HEK293 (cell line): Measurements from ENCODE around the gene OR56B1.
"Not testable (repeated sequence)": the region's sequence is repeated elsewhere in the genome, so short reads cannot be mapped to it uniquely, and the experiment has no call there.

ENCODE experiments used
- CTCF ChIA-PET: fragments of 350-600 bp; formaldehyde crosslinking; extraction: SDS; loops from one replicate; lab custom pipeline; 2021; ENCODE audit warnings: antibody characterized with exemption; lab: Yijun Ruan, JAX
- POLR2A ChIA-PET: fragments of 300-600 bp; formaldehyde crosslinking; extraction: SDS; loops from one replicate; lab custom pipeline; 2020; ENCODE audit warnings: antibody characterized with exemption, inconsistent platforms; lab: Yijun Ruan, JAX
- H3K27ac ChIP-seq: fragments of 200-500 bp; sonication (Bioruptor generic); 2 replicates; pipeline ENCODE4 v1.5.1; 2014; ENCODE audit warnings: low read depth, low read length, control low read depth, inconsistent platforms; ENCODE audit errors: extremely low read depth
- H3K36me3 ChIP-seq, 2 experiments: fragments of 200-500 bp in 1 of 2; sonication (Bioruptor generic) in 1 of 2; 1 replicate in 1 of 2; 2 replicates in 1 of 2; pipeline ENCODE4 v1.5.1; 2014 to 2017; ENCODE audit warnings: inconsistent platforms in 2 of 2, low read length in 2 of 2; ENCODE audit not compliant: control insufficient read depth in 2 of 2, insufficient read depth in 1 of 2
- H3K4me1 ChIP-seq: fragments of 200-500 bp; sonication (Bioruptor generic); 2 replicates; pipeline ENCODE4 v1.5.1; 2014; ENCODE audit warnings: mild to moderate bottlenecking, low read length, inconsistent platforms; ENCODE audit not compliant: control insufficient read depth, insufficient read depth
- H3K4me3 ChIP-seq: 2 replicates; pipeline ENCODE4 v1.5.1; 2011; ENCODE audit warnings: low read depth, mild to moderate bottlenecking, control low read depth, low read length, moderate library complexity
- H3K9me3 ChIP-seq: fragments of 200-500 bp; sonication (Bioruptor generic); 2 replicates; pipeline ENCODE4 v1.5.1; 2014; ENCODE audit warnings: low read depth, low read length, inconsistent platforms; ENCODE audit not compliant: control insufficient read depth, insufficient read depth
- BCL11A ChIP-seq: fragments of 450-650 bp; formaldehyde crosslinking; IDR thresholded peaks from 2 replicates; pipeline ENCODE4 v1.5.1; 2016; ENCODE audit warnings: low read depth, missing biosample characterization, missing genetic modification characterization
- KLF8 ChIP-seq: fragments of 450-650 bp; formaldehyde crosslinking; IDR thresholded peaks from 2 replicates; pipeline ENCODE4 v1.5.1; 2016; ENCODE audit warnings: missing biosample characterization, missing genetic modification characterization
- SCRT2 ChIP-seq: fragments of 450-650 bp; formaldehyde crosslinking; IDR thresholded peaks from 2 replicates; pipeline ENCODE4 v1.5.1; 2016; ENCODE audit warnings: missing biosample characterization, missing genetic modification characterization
- SETDB1 ChIP-seq: IDR thresholded peaks from one replicate; pipeline ENCODE4 v1.6.1; 2017; ENCODE audit warnings: mild to moderate bottlenecking, low read length, moderate library complexity, mixed read lengths; ENCODE audit not compliant: insufficient read length
- WT1 ChIP-seq: fragments of 450-650 bp; formaldehyde crosslinking; IDR thresholded peaks from 2 replicates; pipeline ENCODE4 v1.5.1; 2016; ENCODE audit warnings: missing biosample characterization, missing genetic modification characterization
- ZBTB48 ChIP-seq: fragments of 450-650 bp; formaldehyde crosslinking; IDR thresholded peaks from 2 replicates; pipeline ENCODE4 v1.5.1; 2016; ENCODE audit warnings: missing biosample characterization, missing genetic modification characterization
- ZNF121 ChIP-seq: fragments of 450-650 bp; formaldehyde crosslinking; IDR thresholded peaks from 2 replicates; pipeline ENCODE4 v1.5.1; 2016; ENCODE audit warnings: missing biosample characterization, missing genetic modification characterization
- ZNF202 ChIP-seq: fragments of 450-650 bp; formaldehyde crosslinking; IDR thresholded peaks from 2 replicates; pipeline ENCODE4 v1.5.1; 2016; ENCODE audit warnings: missing biosample characterization, missing genetic modification characterization, borderline replicate concordance
- ZNF221 ChIP-seq: fragments of 450-650 bp; formaldehyde crosslinking; IDR thresholded peaks from 2 replicates; pipeline ENCODE4 v1.5.1; 2017; ENCODE audit warnings: missing biosample characterization, missing genetic modification characterization, borderline replicate concordance
- ZNF239 ChIP-seq: fragments of 450-650 bp; formaldehyde crosslinking; IDR thresholded peaks from 2 replicates; pipeline ENCODE4 v1.5.1; 2016; ENCODE audit warnings: missing biosample characterization, missing genetic modification characterization
- ZNF354C ChIP-seq: fragments of 450-650 bp; formaldehyde crosslinking; IDR thresholded peaks from 2 replicates; pipeline ENCODE4 v1.5.1; 2016; ENCODE audit warnings: missing biosample characterization, missing genetic modification characterization, low read depth, borderline replicate concordance
- ZNF433 ChIP-seq: fragments of 450-650 bp; formaldehyde crosslinking; IDR thresholded peaks from 2 replicates; pipeline ENCODE4 v1.5.1; 2016; ENCODE audit warnings: missing biosample characterization, missing genetic modification characterization, low read depth
- ZNF48 ChIP-seq: fragments of 450-650 bp; formaldehyde crosslinking; IDR thresholded peaks from 2 replicates; pipeline ENCODE4 v1.5.1; 2016; ENCODE audit warnings: missing biosample characterization, missing genetic modification characterization
- ZNF585B ChIP-seq: fragments of 450-650 bp; formaldehyde crosslinking; IDR thresholded peaks from 2 replicates; pipeline ENCODE4 v1.5.1; 2016; ENCODE audit warnings: missing biosample characterization, missing genetic modification characterization
- ZXDB ChIP-seq: fragments of 450-650 bp; formaldehyde crosslinking; IDR thresholded peaks from 2 replicates; pipeline ENCODE4 v1.5.1; 2016; ENCODE audit warnings: missing biosample characterization, missing genetic modification characterization
- TF ChIP-seq, protein P1 (sequence below): fragments of 450-650 bp; formaldehyde crosslinking; IDR thresholded peaks from 2 replicates; pipeline ENCODE4 v1.5.1; 2016; ENCODE audit warnings: missing biosample characterization, missing genetic modification characterization
- TF ChIP-seq, protein P2 (sequence below): fragments of 450-650 bp; formaldehyde crosslinking; IDR thresholded peaks from 2 replicates; pipeline ENCODE4 v1.5.1; 2016; ENCODE audit warnings: missing biosample characterization, missing genetic modification characterization, borderline replicate concordance
- TF ChIP-seq, protein P3 (sequence below): fragments of 450-650 bp; formaldehyde crosslinking; IDR thresholded peaks from 2 replicates; pipeline ENCODE4 v1.5.1; 2016; ENCODE audit warnings: missing biosample characterization, missing genetic modification characterization

Gene OR56B1

GRCh38 chr11:5713695-5714094, 22.6 kb upstream of the OR56B1 start:
- ChIA-PET POLR2A (interaction anchor here (0.6 kb wide), 1 partner anchor 40 kb away, joined by 6 read pairs; no protein-coding TSS in a partner anchor), CTCF (interaction anchor here (1.2 to 1.6 kb wide), 2 partner anchors 114 to 237 kb away, joined by 4 to 5 read pairs; no protein-coding TSS in a partner anchor)
- H3K4me1 ChIP-seq = no peaks in the 10 kb centered on the region
- no peak for TF ChIP-seq ZNF433 (tag by site-specific recombination)
- TF ChIP-seq, protein P1, sequence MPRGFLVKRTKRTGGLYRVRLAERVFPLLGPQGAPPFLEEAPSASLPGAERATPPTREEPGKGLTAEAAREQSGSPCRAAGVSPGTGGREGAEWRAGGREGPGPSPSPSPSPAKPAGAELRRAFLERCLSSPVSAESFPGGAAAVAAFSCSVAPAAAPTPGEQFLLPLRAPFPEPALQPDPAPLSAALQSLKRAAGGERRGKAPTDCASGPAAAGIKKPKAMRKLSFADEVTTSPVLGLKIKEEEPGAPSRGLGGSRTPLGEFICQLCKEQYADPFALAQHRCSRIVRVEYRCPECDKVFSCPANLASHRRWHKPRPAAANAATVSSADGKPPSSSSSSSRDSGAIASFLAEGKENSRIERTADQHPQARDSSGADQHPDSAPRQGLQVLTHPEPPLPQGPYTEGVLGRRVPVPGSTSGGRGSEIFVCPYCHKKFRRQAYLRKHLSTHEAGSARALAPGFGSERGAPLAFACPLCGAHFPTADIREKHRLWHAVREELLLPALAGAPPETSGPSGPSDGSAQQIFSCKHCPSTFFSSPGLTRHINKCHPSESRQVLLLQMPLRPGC (tag by site-specific recombination) = no peak
- no peak for TF ChIP-seq BCL11A (tag by site-specific recombination)
- no peak for TF ChIP-seq ZNF221 (tag by site-specific recombination)
- no peak for TF ChIP-seq ZBTB48
- TF ChIP-seq ZNF202 (tag by site-specific recombination) = no peak
- TF ChIP-seq ZXDB (tag by site-specific recombination) = no peak
- no peak for TF ChIP-seq SCRT2 (tag by site-specific recombination)
- no peak for TF ChIP-seq ZNF585B
- no peaks in the 10 kb centered on the region for H3K9me3 ChIP-seq
- no peaks in the 10 kb centered on the region for H3K36me3 ChIP-seq
- H3K27ac ChIP-seq = no peak overlapping the region
- H3K4me3 ChIP-seq = no peak overlapping the region

- H3K36me3 ChIP-seq, H3K4me1 ChIP-seq, POLR2A ChIA-PET, H3K9me3 ChIP-seq, CTCF ChIA-PET, H3K27ac ChIP-seq, H3K4me3 ChIP-seq: not testable (repeated sequence)
These were observed 19.7 kb upstream of the OR56B1 start for GRCh38 chr11:5716518-5716917.

- POLR2A ChIA-PET = no interaction called here
- no peak overlapping the region for H3K27ac ChIP-seq
- no peaks in the 10 kb centered on the region for H3K9me3 ChIP-seq
- TF ChIP-seq ZNF239 (no peak), SETDB1 (no peak), ZNF354C (tag by site-specific recombination) (no peak), ZNF48 (tag by site-specific recombination) (no peak), ZNF121 (tag by site-specific recombination) (no peak), KLF8 (tag by site-specific recombination) (no peak), WT1 (tag by site-specific recombination) (no peak)
- TF ChIP-seq, protein P2, sequence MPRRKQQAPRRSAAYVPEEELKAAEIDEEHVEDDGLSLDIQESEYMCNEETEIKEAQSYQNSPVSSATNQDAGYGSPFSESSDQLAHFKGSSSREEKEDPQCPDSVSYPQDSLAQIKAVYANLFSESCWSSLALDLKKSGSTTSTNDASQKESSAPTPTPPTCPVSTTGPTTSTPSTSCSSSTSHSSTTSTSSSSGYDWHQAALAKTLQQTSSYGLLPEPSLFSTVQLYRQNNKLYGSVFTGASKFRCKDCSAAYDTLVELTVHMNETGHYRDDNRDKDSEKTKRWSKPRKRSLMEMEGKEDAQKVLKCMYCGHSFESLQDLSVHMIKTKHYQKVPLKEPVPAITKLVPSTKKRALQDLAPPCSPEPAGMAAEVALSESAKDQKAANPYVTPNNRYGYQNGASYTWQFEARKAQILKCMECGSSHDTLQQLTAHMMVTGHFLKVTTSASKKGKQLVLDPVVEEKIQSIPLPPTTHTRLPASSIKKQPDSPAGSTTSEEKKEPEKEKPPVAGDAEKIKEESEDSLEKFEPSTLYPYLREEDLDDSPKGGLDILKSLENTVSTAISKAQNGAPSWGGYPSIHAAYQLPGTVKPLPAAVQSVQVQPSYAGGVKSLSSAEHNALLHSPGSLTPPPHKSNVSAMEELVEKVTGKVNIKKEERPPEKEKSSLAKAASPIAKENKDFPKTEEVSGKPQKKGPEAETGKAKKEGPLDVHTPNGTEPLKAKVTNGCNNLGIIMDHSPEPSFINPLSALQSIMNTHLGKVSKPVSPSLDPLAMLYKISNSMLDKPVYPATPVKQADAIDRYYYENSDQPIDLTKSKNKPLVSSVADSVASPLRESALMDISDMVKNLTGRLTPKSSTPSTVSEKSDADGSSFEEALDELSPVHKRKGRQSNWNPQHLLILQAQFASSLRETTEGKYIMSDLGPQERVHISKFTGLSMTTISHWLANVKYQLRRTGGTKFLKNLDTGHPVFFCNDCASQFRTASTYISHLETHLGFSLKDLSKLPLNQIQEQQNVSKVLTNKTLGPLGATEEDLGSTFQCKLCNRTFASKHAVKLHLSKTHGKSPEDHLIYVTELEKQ (tag by site-specific recombination) = no peak
- TF ChIP-seq, protein P3, sequence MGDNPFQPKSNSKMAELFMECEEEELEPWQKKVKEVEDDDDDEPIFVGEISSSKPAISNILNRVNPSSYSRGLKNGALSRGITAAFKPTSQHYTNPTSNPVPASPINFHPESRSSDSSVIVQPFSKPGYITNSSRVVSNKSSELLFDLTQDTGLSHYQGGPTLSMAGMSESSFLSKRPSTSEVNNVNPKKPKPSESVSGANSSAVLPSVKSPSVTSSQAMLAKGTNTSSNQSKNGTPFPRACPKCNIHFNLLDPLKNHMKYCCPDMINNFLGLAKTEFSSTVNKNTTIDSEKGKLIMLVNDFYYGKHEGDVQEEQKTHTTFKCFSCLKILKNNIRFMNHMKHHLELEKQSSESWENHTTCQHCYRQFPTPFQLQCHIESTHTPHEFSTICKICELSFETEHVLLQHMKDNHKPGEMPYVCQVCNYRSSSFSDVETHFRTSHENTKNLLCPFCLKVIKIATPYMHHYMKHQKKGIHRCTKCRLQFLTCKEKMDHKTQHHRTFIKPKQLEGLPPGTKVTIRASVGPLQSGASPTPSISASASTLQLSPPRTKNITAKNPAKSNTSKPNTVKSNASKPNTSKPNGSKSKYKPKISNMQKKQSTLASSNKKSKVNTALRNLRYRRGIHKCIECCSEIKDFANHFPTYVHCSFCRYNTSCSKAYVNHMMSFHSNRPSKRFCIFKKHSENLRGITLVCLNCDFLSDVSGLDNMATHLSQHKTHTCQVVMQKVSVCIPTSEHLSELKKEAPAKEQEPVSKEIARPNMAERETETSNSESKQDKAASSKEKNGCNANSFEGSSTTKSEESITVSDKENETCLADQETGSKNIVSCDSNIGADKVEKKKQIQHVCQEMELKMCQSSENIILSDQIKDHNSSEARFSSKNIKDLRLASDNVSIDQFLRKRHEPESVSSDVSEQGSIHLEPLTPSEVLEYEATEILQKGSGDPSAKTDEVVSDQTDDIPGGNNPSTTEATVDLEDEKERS (tag by site-specific recombination) = no peak
- CTCF ChIA-PET = no interaction called here
- H3K36me3 ChIP-seq = no peaks in the 10 kb centered on the region
- no peak overlapping the region for H3K4me3 ChIP-seq
- H3K4me1 ChIP-seq = no peaks in the 10 kb centered on the region
These were observed 16.3 kb upstream of the OR56B1 start for GRCh38 chr11:5719703-5720495.
